Suprapubic skin (tissue), 3 donors: ENCODE measurements around the gene PHLDA3.

Experiments used
- POLR2A ChIP-seq, 2 donors: fragments of 450-650 bp; IDR thresholded peaks; one replicate each; pipeline ENCODE4 v1.6.1; 2017; ENCODE audit warnings: antibody characterized with exemption in 2 of 2, mild to moderate bottlenecking in 2 of 2, moderate library complexity in 2 of 2
- TF ChIP-seq, protein P1 (sequence below), 2 donors: fragments of 200-600 bp in 1 of 2; fragments of 450-650 bp in 1 of 2; sonication (generic) in 1 of 2; IDR thresholded peaks; one replicate each; pipeline ENCODE4 v1.5.1; 2016 to 2019; ENCODE audit warnings: antibody characterized with exemption in 2 of 2, mild to moderate bottlenecking in 1 of 2, moderate library complexity in 1 of 2

DNA sequence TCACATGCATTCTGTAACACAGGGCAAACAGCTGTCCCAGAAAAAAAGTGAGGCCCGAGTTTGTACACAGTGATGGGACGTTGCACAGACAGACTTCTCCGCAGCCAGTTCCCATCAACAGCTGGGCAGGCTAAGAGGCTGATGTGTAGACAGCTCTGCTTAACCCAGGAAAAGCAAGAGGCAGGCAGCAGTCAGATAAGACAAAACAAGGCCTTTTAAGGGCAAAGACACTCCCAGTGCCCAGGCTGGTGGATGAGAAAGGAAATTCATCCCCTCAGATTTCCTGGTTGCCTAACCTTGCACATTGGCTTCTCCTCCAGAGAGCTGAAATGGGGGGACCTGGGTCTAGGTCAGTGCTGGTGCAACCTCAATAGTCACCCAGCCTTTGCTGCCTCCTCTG is 17.2 kb upstream of the PHLDA3 start:
- TF ChIP-seq POLR2A (IDR thresholded peaks at IDR 0.05), result no peak
- TF ChIP-seq, protein P1, sequence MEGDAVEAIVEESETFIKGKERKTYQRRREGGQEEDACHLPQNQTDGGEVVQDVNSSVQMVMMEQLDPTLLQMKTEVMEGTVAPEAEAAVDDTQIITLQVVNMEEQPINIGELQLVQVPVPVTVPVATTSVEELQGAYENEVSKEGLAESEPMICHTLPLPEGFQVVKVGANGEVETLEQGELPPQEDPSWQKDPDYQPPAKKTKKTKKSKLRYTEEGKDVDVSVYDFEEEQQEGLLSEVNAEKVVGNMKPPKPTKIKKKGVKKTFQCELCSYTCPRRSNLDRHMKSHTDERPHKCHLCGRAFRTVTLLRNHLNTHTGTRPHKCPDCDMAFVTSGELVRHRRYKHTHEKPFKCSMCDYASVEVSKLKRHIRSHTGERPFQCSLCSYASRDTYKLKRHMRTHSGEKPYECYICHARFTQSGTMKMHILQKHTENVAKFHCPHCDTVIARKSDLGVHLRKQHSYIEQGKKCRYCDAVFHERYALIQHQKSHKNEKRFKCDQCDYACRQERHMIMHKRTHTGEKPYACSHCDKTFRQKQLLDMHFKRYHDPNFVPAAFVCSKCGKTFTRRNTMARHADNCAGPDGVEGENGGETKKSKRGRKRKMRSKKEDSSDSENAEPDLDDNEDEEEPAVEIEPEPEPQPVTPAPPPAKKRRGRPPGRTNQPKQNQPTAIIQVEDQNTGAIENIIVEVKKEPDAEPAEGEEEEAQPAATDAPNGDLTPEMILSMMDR (IDR thresholded peaks at IDR 0.05), result no peak
